H1 (cell line): ENCODE measurements around the gene SSH2. TPM values are rescaled to one million over a fixed set of nuclear protein-coding genes. Genes with fewer than 3 reads are reported as not detected.
A peak's percentile ranks its signal among the peaks of the same experiment; 100 is the strongest.

ENCODE experiments used
- CTCF ChIA-PET: fragments of 300-600 bp; sonication (Branson Sonifier 250); formaldehyde crosslinking; loops from one replicate; lab custom pipeline; 2021; ENCODE audit not compliant: partially characterized antibody; lab: Charles Lee
- POLR2A ChIA-PET: fragments of 300-600 bp; sonication (Branson Sonifier 250); formaldehyde crosslinking; loops from one replicate; lab custom pipeline; 2021; ENCODE audit warnings: inconsistent platforms; ENCODE audit not compliant: partially characterized antibody; lab: Charles Lee
- DNase-seq, 2 experiments: peaks; one replicate each; pipeline versions ENCODE4 v3.0.0 to v3.0.0-alpha.2; 2010 to 2022; ENCODE audit warnings: low spot score in 2 of 2, low read depth in 1 of 2, mixed read lengths in 1 of 2
- FAIRE-seq: peaks from 2 replicates; lab custom pipeline; 2011; peaks lifted over from hg19 to GRCh38; lab: Jason Lieb, UNC
- H2AFZ ChIP-seq: 2 replicates; pipeline ENCODE4 v1.8.1; 2012; ENCODE audit warnings: low read length, inconsistent platforms
- H2AK5ac ChIP-seq: 2 replicates; pipeline ENCODE4 v1.6.1; 2013; ENCODE audit warnings: low read depth, low read length
- H2BK120ac ChIP-seq: replicated peaks from 2 replicates; pipeline ENCODE3; 2013; ENCODE audit warnings: low read depth, low read length, inconsistent platforms
- H2BK12ac ChIP-seq: 2 replicates; pipeline ENCODE4 v1.6.1; 2013; ENCODE audit warnings: low read depth, low read length
- H2BK15ac ChIP-seq: 2 replicates; pipeline ENCODE4 v1.6.1; 2013; ENCODE audit warnings: low read length
- H2BK20ac ChIP-seq: 2 replicates; pipeline ENCODE4 v1.6.1; 2013; ENCODE audit warnings: low read length
- H2BK5ac ChIP-seq: 2 replicates; pipeline ENCODE4 v1.6.1; 2013; ENCODE audit warnings: low read depth, low read length
- H3K14ac ChIP-seq: 2 replicates; pipeline ENCODE4 v1.6.1; 2013; ENCODE audit warnings: inconsistent platforms; ENCODE audit not compliant: insufficient read length
- H3K18ac ChIP-seq: 2 replicates; pipeline ENCODE4 v1.6.1; 2013; ENCODE audit warnings: low read length; ENCODE audit errors: extremely low read depth
- H3K23ac ChIP-seq: 2 replicates; pipeline ENCODE4 v1.6.1; 2013; ENCODE audit warnings: inconsistent platforms; ENCODE audit not compliant: insufficient read length
- H3K23me2 ChIP-seq: 2 replicates; pipeline ENCODE4 v1.6.1; 2013; ENCODE audit warnings: low read depth, low read length
- H3K27ac ChIP-seq: 2 replicates; pipeline ENCODE4 v1.6.1; 2011; ENCODE audit warnings: low read depth, low read length, inconsistent platforms
- H3K27me3 ChIP-seq, 4 experiments: replicated peaks in 1 of 4; 1 replicate in 1 of 4; 2 replicates in 3 of 4; pipeline versions ENCODE4 v1.6.1 to v1.8.1; 2011 to 2013; ENCODE audit warnings: low read length in 3 of 4, mild to moderate bottlenecking in 3 of 4, inconsistent platforms in 2 of 4, mixed read lengths in 2 of 4, moderate library complexity in 1 of 4; ENCODE audit not compliant: control insufficient read depth in 3 of 4, insufficient read depth in 3 of 4; ENCODE audit errors: extremely low read depth in 1 of 4
- H3K36me3 ChIP-seq, 4 experiments: 2 replicates each; pipeline versions ENCODE4 v1.6.1 to v1.8.1; 2011 to 2013; ENCODE audit warnings: mild to moderate bottlenecking in 4 of 4, low read length in 3 of 4, moderate library complexity in 2 of 4, control low read depth in 1 of 4, inconsistent platforms in 1 of 4; ENCODE audit not compliant: insufficient read depth in 4 of 4, control insufficient read depth in 2 of 4
- H3K4ac ChIP-seq: replicated peaks from 2 replicates; pipeline ENCODE3; 2013; ENCODE audit warnings: low read length, low read depth, mixed read lengths, inconsistent platforms; ENCODE audit not compliant: insufficient read length
- H3K4me1 ChIP-seq, 4 experiments: replicated peaks in 1 of 4; 1 replicate in 1 of 4; 2 replicates in 3 of 4; pipeline versions ENCODE4 v1.6.1 to v1.8.1; 2011 to 2013; ENCODE audit warnings: low read length in 3 of 4, inconsistent platforms in 2 of 4, mixed read lengths in 1 of 4; ENCODE audit not compliant: insufficient read depth in 4 of 4, control insufficient read depth in 3 of 4
- H3K4me2 ChIP-seq, 2 experiments: 2 replicates each; pipeline versions ENCODE4 v1.6.1 to v1.8.1; 2011 to 2013; ENCODE audit warnings: low read depth in 2 of 2, low read length in 2 of 2, control low read depth in 1 of 2, inconsistent platforms in 1 of 2, mild to moderate bottlenecking in 1 of 2; ENCODE audit not compliant: insufficient read depth in 1 of 2
- H3K4me3 ChIP-seq, 4 experiments: fragments of 200-600, 300-600 bp in 1 of 4; sonication (generic), shearing (Covaris generic), sonication (Bioruptor Twin) in 1 of 4; 2 replicates each; pipeline versions ENCODE4 v1.5.1 to v1.8.1; 2011 to 2016; ENCODE audit warnings: low read length in 4 of 4, low read depth in 3 of 4, control low read depth in 2 of 4, inconsistent platforms in 2 of 4, mild to moderate bottlenecking in 2 of 4, mixed read lengths in 1 of 4, moderate library complexity in 1 of 4; ENCODE audit not compliant: insufficient read depth in 2 of 4; ENCODE audit errors: extremely low read depth in 1 of 4
- H3K56ac ChIP-seq: replicated peaks from 2 replicates; pipeline ENCODE3; 2013; ENCODE audit warnings: low read depth, mild to moderate bottlenecking, mixed read lengths, low read length, inconsistent platforms; ENCODE audit not compliant: insufficient read length
- H3K79me1 ChIP-seq: 2 replicates; pipeline ENCODE4 v1.6.1; 2013; ENCODE audit warnings: low read depth, low read length, control low read depth
- H3K79me2 ChIP-seq, 2 experiments: 2 replicates each; pipeline versions ENCODE4 v1.6.1 to v1.8.1; 2012 to 2013; ENCODE audit warnings: low read length in 2 of 2, mild to moderate bottlenecking in 2 of 2, inconsistent platforms in 1 of 2; ENCODE audit not compliant: insufficient read depth in 2 of 2, control insufficient read depth in 1 of 2
- H3K9ac ChIP-seq, 4 experiments: replicated peaks in 1 of 4; 1 replicate in 1 of 4; 2 replicates in 3 of 4; pipeline versions ENCODE4 v1.6.1 to v1.8.1; 2011 to 2013; ENCODE audit warnings: low read depth in 3 of 4, low read length in 3 of 4, control low read depth in 2 of 4, mild to moderate bottlenecking in 2 of 4, moderate library complexity in 2 of 4, inconsistent platforms in 1 of 4; ENCODE audit errors: extremely low read depth in 1 of 4
- H3K9me3 ChIP-seq, 2 experiments: 2 replicates each; pipeline versions ENCODE4 v1.6.1 to v1.8.1; 2012 to 2013; ENCODE audit warnings: mild to moderate bottlenecking in 2 of 2, moderate library complexity in 2 of 2, control low read depth in 1 of 2, inconsistent platforms in 1 of 2, low read depth in 1 of 2, low read length in 1 of 2, mixed read lengths in 1 of 2; ENCODE audit not compliant: insufficient read depth in 2 of 2
- H4K20me1 ChIP-seq, 2 experiments: replicated peaks in 1 of 2; 2 replicates each; pipeline versions ENCODE3 to v1.8.1; 2011 to 2013; ENCODE audit warnings: inconsistent platforms in 2 of 2, low read length in 2 of 2, mild to moderate bottlenecking in 1 of 2; ENCODE audit not compliant: insufficient read depth in 2 of 2, control insufficient read depth in 1 of 2
- H4K5ac ChIP-seq: 2 replicates; pipeline ENCODE4 v1.6.1; 2013; ENCODE audit warnings: low read length, low read depth, mixed read lengths, inconsistent platforms; ENCODE audit not compliant: insufficient read length
- H4K8ac ChIP-seq: 2 replicates; pipeline ENCODE4 v1.8.0; 2013; ENCODE audit warnings: mild to moderate bottlenecking, moderate library complexity, low read length, inconsistent platforms; ENCODE audit not compliant: insufficient read depth; ENCODE audit errors: extremely low read depth
- H4K91ac ChIP-seq: replicated peaks from 2 replicates; pipeline ENCODE3; 2013; ENCODE audit warnings: low read length, mixed read lengths, inconsistent platforms; ENCODE audit not compliant: insufficient read length
- BCL11A ChIP-seq, 2 experiments: IDR thresholded peaks; one replicate each; pipeline ENCODE4 v1.6.1; 2011; ENCODE audit warnings: low read depth in 2 of 2, low read length in 2 of 2, mild to moderate bottlenecking in 2 of 2
- CEBPB ChIP-seq: IDR thresholded peaks from 2 replicates; pipeline ENCODE4 v1.6.1; 2012; ENCODE audit warnings: low read depth, low read length
- EZH2 ChIP-seq: fragments of 200-600 bp; sonication (generic); IDR thresholded peaks from 2 replicates; pipeline ENCODE4 v1.7.1; 2012; ENCODE audit warnings: low read depth, mild to moderate bottlenecking, moderate library complexity, low read length, inconsistent platforms; ENCODE audit not compliant: severe bottlenecking
- FOSL1 ChIP-seq: IDR thresholded peaks from 2 replicates; pipeline ENCODE4 v1.6.1; 2011; ENCODE audit warnings: mild to moderate bottlenecking, low read depth, low read length, moderate library complexity; ENCODE audit not compliant: insufficient read depth
- GABPA ChIP-seq: IDR thresholded peaks from 2 replicates; pipeline ENCODE4 v1.6.1; 2011; ENCODE audit warnings: mild to moderate bottlenecking, low read length, moderate library complexity, borderline replicate concordance; ENCODE audit not compliant: insufficient read depth
- MAFK ChIP-seq: IDR thresholded peaks from 2 replicates; pipeline ENCODE4 v1.6.1; 2012; ENCODE audit warnings: low read depth, mild to moderate bottlenecking, improper control_type of control experiment, low read length
- RBBP5 ChIP-seq: IDR thresholded peaks from 2 replicates; pipeline ENCODE4 v1.7.1; 2012; ENCODE audit warnings: low read depth, mild to moderate bottlenecking, inconsistent platforms, low read length, moderate library complexity, borderline replicate concordance
- SIN3A ChIP-seq, 2 experiments: IDR thresholded peaks in 1 of 2; conservative IDR thresholded peaks in 1 of 2; 2 replicates each; pipeline ENCODE4 v1.6.1; 2011 to 2012; ENCODE audit warnings: low read length in 2 of 2, improper control_type of control experiment in 1 of 2, low read depth in 1 of 2, mild to moderate bottlenecking in 1 of 2
- SP2 ChIP-seq: IDR thresholded peaks from 2 replicates; pipeline ENCODE4 v1.6.1; 2012; ENCODE audit warnings: mild to moderate bottlenecking, low read length, inconsistent platforms
- TAF7 ChIP-seq: optimal IDR thresholded peaks from 2 replicates; pipeline ENCODE3; 2011; ENCODE audit warnings: low read depth, mild to moderate bottlenecking, inconsistent platforms, low read length, moderate library complexity, borderline replicate concordance
- polyA plus RNA-seq, 7 experiments: library from polyadenylated mRNA; depleted of rRNA in 3 of 7; stranded (reverse) in 5 of 7; unstranded in 2 of 7; fragments of >200 nt in 5 of 7; fragments of 200-250 nt in 2 of 7; gene quantifications; 1 replicate in 5 of 7; 2 replicates in 1 of 7; 4 replicates in 1 of 7; pipeline versions ENCODE4 v1.2.1 to v1.2.3, GENCODE V29; 2011 to 2013; ENCODE audit warnings: missing spikeins in 2 of 7, mixed read lengths in 2 of 7
- total RNA-seq: library from RNA; stranded (reverse); fragmentation: NEBNext Ultra II Directional; extraction: Animal tissue kit (Norgen Biotek cat#: 25700); gene quantifications from 2 replicates; pipeline ENCODE4 v1.2.1, GENCODE V29; 2021
- TF ChIP-seq, protein P1 (sequence below): IDR thresholded peaks from 2 replicates; pipeline ENCODE4 v1.6.1; 2012; ENCODE audit warnings: inconsistent platforms

SSH2 gene
- total and polyA plus RNA-seq, 2 of the 8 experiments (the other 6 are each of a cell fraction or from before 2014, with no cell fraction given), result 5.2 to 15.9 TPM

DNA sequence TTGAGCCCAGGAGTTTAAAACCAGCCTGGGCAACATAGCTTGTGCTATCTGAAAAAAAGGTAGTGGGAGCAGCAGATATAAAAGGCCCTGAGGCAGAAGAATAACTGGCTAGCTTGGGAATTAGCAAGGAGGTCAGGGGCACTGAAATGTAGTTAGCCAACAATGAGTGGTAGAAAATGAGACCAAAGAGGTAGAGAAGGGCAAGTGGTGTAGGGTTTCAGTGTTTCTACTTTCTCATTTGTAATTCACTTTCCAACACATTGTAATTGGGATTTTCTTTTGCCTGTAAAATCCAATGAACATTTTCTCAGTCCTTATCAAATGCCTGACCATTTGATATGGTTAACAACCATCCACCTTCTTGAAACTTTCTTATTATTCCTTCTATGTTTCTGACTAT is 212.2 kb downstream of the SSH2 start:
- no peak overlapping the region for H3K4me3 ChIP-seq
- H3K4me2 ChIP-seq, result no peak overlapping the region; a peak in 2 of 4 replicates

More for the DNA sequence above, 212.2 kb downstream of the SSH2 start:
- no peak overlapping the region for H3K18ac ChIP-seq
- H2AFZ ChIP-seq, result no peak overlapping the region
- no peak overlapping the region for H3K56ac ChIP-seq
- no peak overlapping the region for H2BK120ac ChIP-seq
- no peak overlapping the region for H4K5ac ChIP-seq
- no peaks in the 10 kb centered on the region for H3K36me3 ChIP-seq
- no peak overlapping the region for H4K8ac ChIP-seq
- H3K79me2 ChIP-seq, result no peaks in the 10 kb centered on the region
- peaks cover 0 to 4% (median 1%) of the 10 kb centered on the region in 4 experiments; a peak in 1 of 7 replicates for H3K4me1 ChIP-seq
- FAIRE-seq (no peak), DNase-seq (peak in 1 of 2 experiments; percentile 34)
- no peak overlapping the region for H3K23ac ChIP-seq
- no peak overlapping the region for H2BK15ac ChIP-seq
- H3K9me3 ChIP-seq, result no peaks in the 10 kb centered on the region
- no peaks in the 10 kb centered on the region for H3K79me1 ChIP-seq
- TF ChIP-seq SIN3A (conservative IDR thresholded peaks at IDR 0.05 in 1 of 2, IDR thresholded peaks at IDR 0.05 in 1 of 2; ENCODE audit: low read depth in 1 of 2, low read length in 2 of 2), result no peak
- no peak for TF ChIP-seq MAFK
- TF ChIP-seq SP2, result no peak
- no peak for TF ChIP-seq RBBP5
- TF ChIP-seq, protein P1, sequence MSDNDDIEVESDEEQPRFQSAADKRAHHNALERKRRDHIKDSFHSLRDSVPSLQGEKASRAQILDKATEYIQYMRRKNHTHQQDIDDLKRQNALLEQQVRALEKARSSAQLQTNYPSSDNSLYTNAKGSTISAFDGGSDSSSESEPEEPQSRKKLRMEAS, result no peak
- no peak for TF ChIP-seq GABPA
- no peak for TF ChIP-seq TAF7
- TF ChIP-seq EZH2, result no peak
- TF ChIP-seq CEBPB, result no peak
- no peak for TF ChIP-seq FOSL1
- no peak for TF ChIP-seq BCL11A (IDR thresholded peaks at IDR 0.05; ENCODE audit: low read depth in 2 of 2, low read length in 2 of 2)
- no peaks in the 10 kb centered on the region for H3K23me2 ChIP-seq
- H3K14ac ChIP-seq, result no peak overlapping the region
- no peak overlapping the region for H2BK20ac ChIP-seq
- H3K4ac ChIP-seq, result no peak overlapping the region
- no peak overlapping the region for H3K27ac ChIP-seq
- H4K91ac ChIP-seq, result no peak overlapping the region
- no peak overlapping the region for H2AK5ac ChIP-seq
- H2BK12ac ChIP-seq, result no peak overlapping the region
- CTCF ChIA-PET, result interaction anchor here (0.7 to 1.0 kb wide), 2 partner anchors 15 to 62 kb away, joined by 3 to 6 read pairs; no protein-coding TSS in a partner anchor
- no peaks in the 10 kb centered on the region for H4K20me1 ChIP-seq
- no peaks in the 10 kb centered on the region for H3K27me3 ChIP-seq
- no peak overlapping the region for H3K9ac ChIP-seq
- no peak overlapping the region for H2BK5ac ChIP-seq
- POLR2A ChIA-PET, result no interaction called here
